Nucleus accumbens (tissue), 56 donors: ENCODE results near the gene ZCCHC8.
"Not testable (repeated sequence)": the region's sequence is repeated elsewhere in the genome, so short reads cannot be mapped to it uniquely, and the experiment has no call there.

Experiments
- DNase-seq, 56 donors: peaks; one replicate each; lab custom pipeline; 2025; lab: John Stamatoyannopoulos, UW

The ZCCHC8 gene

GRCh38 chr12:122513028-122513427 lies 12.3 kb upstream of the ZCCHC8 start:
- DNase-seq, result not testable (repeated sequence)

GRCh38 chr12:122508163-122508562 lies 7.4 kb upstream of the ZCCHC8 start:
- DNase-seq, result no peak

- DNase-seq, result no peak
These were observed 5.7 kb upstream of the ZCCHC8 start for GRCh38 chr12:122506393-122506938.

- DNase-seq, result no peak
These were observed 4.8 kb upstream of the ZCCHC8 start for GRCh38 chr12:122505419-122506051.

- no peak for DNase-seq
These were observed 3.3 kb upstream of the ZCCHC8 start for GRCh38 chr12:122503783-122504590.

GRCh38 chr12:122503147-122503751 lies 2.5 kb upstream of the ZCCHC8 start:
- DNase-seq, result no peak

- no peak for DNase-seq
These were observed 807 bp upstream of the ZCCHC8 start for GRCh38 chr12:122501489-122501989.

- peak in 29 of 56 donors; percentile 15 to 74 (median 52) for DNase-seq
These were observed 594 bp downstream of the ZCCHC8 start for GRCh38 chr12:122499991-122500684.

- no peak for DNase-seq
These were observed 5.5 kb downstream of the ZCCHC8 start for GRCh38 chr12:122495258-122495657.

- DNase-seq, result not testable (repeated sequence)
These were observed 7.5 kb downstream of the ZCCHC8 start for GRCh38 chr12:122493222-122493621.

GRCh38 chr12:122491991-122492390 lies 8.7 kb downstream of the ZCCHC8 start:
- no peak for DNase-seq

- no peak for DNase-seq
These were observed 11.7 kb downstream of the ZCCHC8 start for GRCh38 chr12:122489038-122489437.

GRCh38 chr12:122487807-122488206 lies 12.9 kb downstream of the ZCCHC8 start:
- DNase-seq, result not testable (repeated sequence)

- DNase-seq, result no peak
These were observed 13.8 kb downstream of the ZCCHC8 start for GRCh38 chr12:122486805-122487426.

- not testable (repeated sequence) for DNase-seq
These were observed 14.4 kb downstream of the ZCCHC8 start for GRCh38 chr12:122486360-122486759.

GRCh38 chr12:122484385-122484784 lies 16.3 kb downstream of the ZCCHC8 start:
- not testable (repeated sequence) for DNase-seq

GRCh38 chr12:122483969-122484368 lies 16.8 kb downstream of the ZCCHC8 start:
- no peak for DNase-seq

- DNase-seq, result no peak
These were observed 18.9 kb downstream of the ZCCHC8 start for GRCh38 chr12:122481861-122482260.

- no peak for DNase-seq
These were observed 20.0 kb downstream of the ZCCHC8 start for GRCh38 chr12:122480753-122481152.

- no peak for DNase-seq
These were observed 26.4 kb downstream of the ZCCHC8 start for GRCh38 chr12:122474324-122474716.
